Liver (tissue), 3 donors: ENCODE data around the gene SLIT1.

Experiments
- CTCF ChIP-seq: fragments of 150-350 bp; IDR thresholded peaks from 2 replicates; pipeline ENCODE4 v1.5.1; 2017; ENCODE audit warnings: improper control_type of control experiment, low read depth, low read length; ENCODE audit not compliant: missing input control
- EGR1 ChIP-seq, 2 donors: IDR thresholded peaks; 2 replicates each; pipeline ENCODE4 v1.6.1; 2016 to 2018; ENCODE audit warnings: antibody characterized with exemption in 2 of 2, low read depth in 2 of 2
- FOXA1 ChIP-seq: IDR thresholded peaks from 2 replicates; pipeline ENCODE4 v1.6.1; 2016; ENCODE audit warnings: antibody characterized with exemption
- GABPA ChIP-seq, 2 donors: IDR thresholded peaks in 1 of 2; conservative IDR thresholded peaks in 1 of 2; 2 replicates each; pipeline ENCODE4 v1.6.1; 2016; ENCODE audit warnings: antibody characterized with exemption in 2 of 2, mild to moderate bottlenecking in 1 of 2, moderate library complexity in 1 of 2
- REST ChIP-seq: IDR thresholded peaks from 2 replicates; pipeline ENCODE4 v1.6.1; 2016; ENCODE audit warnings: antibody characterized with exemption, mild to moderate bottlenecking
- SP1 ChIP-seq: IDR thresholded peaks from 2 replicates; pipeline ENCODE4 v1.6.1; 2018; ENCODE audit warnings: antibody characterized with exemption, mild to moderate bottlenecking
- TAF1 ChIP-seq: conservative IDR thresholded peaks from 2 replicates; pipeline ENCODE4 v1.6.1; 2016; ENCODE audit warnings: antibody characterized with exemption, mild to moderate bottlenecking
- donor health status: healthy.
- donor health status: healthy.

- no peak for TF ChIP-seq CTCF
- no peak for TF ChIP-seq EGR1 (IDR thresholded peaks at IDR 0.05; ENCODE audit: low read depth in 2 of 2)
- TF ChIP-seq REST: no peak
- no peak for TF ChIP-seq SP1
- TF ChIP-seq GABPA (IDR thresholded peaks at IDR 0.05 in 1 of 2, conservative IDR thresholded peaks at IDR 0.05 in 1 of 2): no peak
- TF ChIP-seq TAF1: no peak
- no peak for TF ChIP-seq FOXA1
Measured at GRCh38 chr10:97042716-97043562, 142.8 kb downstream of the SLIT1 start.
